T-cell (primary cell): ENCODE measurements around the gene RMI1. TPM values are rescaled to one million over a fixed set of nuclear protein-coding genes. Genes with fewer than 3 reads are reported as not detected.
"Not testable (repeated sequence)": the region's sequence is repeated elsewhere in the genome, so short reads cannot be mapped to it uniquely, and the experiment has no call there.

Experiments
- ATAC-seq, 4 experiments: fragments of 200-7000 bp in 3 of 4; fragments of 150-1000 bp in 1 of 4; cut with Tn5 transposase; replicated peaks in 1 of 4; 1 replicate in 3 of 4; 2 replicates in 1 of 4; pipeline ENCODE4 v1.10.0; 2021; ENCODE audit warnings: moderate library complexity in 3 of 4, mild to moderate bottlenecking in 2 of 4, moderate number of reproducible peaks in 1 of 4
- CTCF ChIA-PET, 2 donors: fragments of 300-600 bp; sonication (Branson Sonifier 250); formaldehyde crosslinking; loops; one replicate each; lab custom pipeline; 2022; ENCODE audit warnings: antibody characterized with exemption in 2 of 2; lab: Charles Lee
- POLR2A ChIA-PET, 2 donors: fragments of 300-600 bp; sonication (Branson Sonifier 250); formaldehyde crosslinking; loops; one replicate each; lab custom pipeline; 2022; ENCODE audit warnings: antibody characterized with exemption in 2 of 2; lab: Charles Lee
- DNase-seq, 35 experiments: peaks; one replicate each; pipeline versions ENCODE4 v3.0.0 to v3.0.0-alpha.2; 2013 to 2023
- H3K27ac ChIP-seq: one replicate; pipeline ENCODE4 v1.5.1; 2013; ENCODE audit warnings: low read length
- H3K27me3 ChIP-seq, 2 experiments: replicated peaks in 1 of 2; 1 replicate in 1 of 2; 2 replicates in 1 of 2; pipeline versions ENCODE4 v1.6.1 to v1.7.0; 2013; ENCODE audit warnings: low read length in 1 of 2, mixed read lengths in 1 of 2; ENCODE audit not compliant: control insufficient read depth in 2 of 2, insufficient read depth in 2 of 2; ENCODE audit errors: extremely low read depth in 1 of 2
- H3K36me3 ChIP-seq, 2 donors: 1 replicate in 1 of 2; 2 replicates in 1 of 2; pipeline versions ENCODE4 v1.6.1 to v1.7.0; 2013; ENCODE audit warnings: low read length in 1 of 2; ENCODE audit not compliant: control insufficient read depth in 2 of 2, insufficient read depth in 1 of 2; ENCODE audit errors: extremely low read depth in 1 of 2
- H3K4me1 ChIP-seq, 2 experiments: 1 replicate in 1 of 2; 2 replicates in 1 of 2; pipeline versions ENCODE4 v1.6.1 to v1.7.0; 2013; ENCODE audit warnings: low read length in 2 of 2, mixed read lengths in 1 of 2; ENCODE audit not compliant: insufficient read depth in 2 of 2, control insufficient read depth in 1 of 2; ENCODE audit errors: extremely low read depth in 1 of 2
- H3K4me3 ChIP-seq, 2 donors: 1 replicate in 1 of 2; 2 replicates in 1 of 2; pipeline versions ENCODE4 v1.5.1 to v1.7.0; 2013; ENCODE audit warnings: mild to moderate bottlenecking in 2 of 2, low read length in 1 of 2, moderate library complexity in 1 of 2; ENCODE audit not compliant: control insufficient read depth in 1 of 2; ENCODE audit errors: extremely low read depth in 1 of 2
- H3K9me3 ChIP-seq: 2 replicates; pipeline ENCODE4 v1.7.0; 2013
- H3K27ac Mint-ChIP-seq, 2 donors: one replicate each; pipeline ENCODE4 v1.8.0; 2020 to 2021; ENCODE audit warnings: mild to moderate bottlenecking in 2 of 2, mixed read lengths in 2 of 2
- H3K27me3 Mint-ChIP-seq, 2 donors: one replicate each; pipeline ENCODE4 v1.8.0; 2021 to 2022; ENCODE audit warnings: mixed read lengths in 2 of 2
- H3K36me3 Mint-ChIP-seq: one replicate; pipeline ENCODE4 v1.8.0; 2021; ENCODE audit warnings: mixed read lengths
- H3K4me1 Mint-ChIP-seq, 3 donors: one replicate each; pipeline ENCODE4 v1.8.0; 2020 to 2022; ENCODE audit warnings: mixed read lengths in 3 of 3, mild to moderate bottlenecking in 1 of 3
- H3K4me3 Mint-ChIP-seq, 3 donors: one replicate each; pipeline ENCODE4 v1.8.0; 2020 to 2022; ENCODE audit warnings: mild to moderate bottlenecking in 3 of 3, mixed read lengths in 3 of 3, moderate library complexity in 3 of 3
- H3K9me3 Mint-ChIP-seq, 3 donors: one replicate each; pipeline ENCODE4 v1.8.0; 2020 to 2022; ENCODE audit warnings: mixed read lengths in 3 of 3
- WGBS: methylation state at CpG from one replicate; pipeline ENCODE4 v1.1.5; 2013; ENCODE audit warnings: missing lambda C conversion rate; ENCODE audit not compliant: insufficient coverage; 5-methylcytosine and 5-hydroxymethylcytosine counted together
- total RNA-seq, 35 experiments: library from RNA in 6 of 35; stranded (reverse) in 6 of 35; fragments of 120-200 nt in 1 of 35; gene quantifications; one replicate each; pipeline versions ENCODE4 v1.2.1 to v1.2.4 and lab custom pipeline; 2013 to 2026

RMI1 gene
- total RNA-seq, 5 donors from 2014 or later (not counting 1 experiment from before 2014, with no cell fraction given) = 2.3 to 6.9 (median 5.3) TPM

GRCh38 chr9:83935276-83935935 lies 45.2 kb upstream of the RMI1 start:
- ChIA-PET CTCF (interaction anchor here (0.6 to 1.2 kb wide), 3 partner anchors 161 to 350 kb away, joined by 3 to 11 read pairs (median 3); no protein-coding TSS in a partner anchor), POLR2A (interaction anchor here in 1 of 2 donors (0.6 kb wide), 1 partner anchor 61 kb away, joined by 3 read pairs; no protein-coding TSS in a partner anchor)
- Mint-ChIP-seq H3K27me3 (no peaks in the 10 kb centered on the region), H3K27ac (no peak overlapping the region), H3K9me3 (no peaks in the 10 kb centered on the region), H3K4me3 (no peak overlapping the region), H3K4me1 (peaks cover 10 to 11% (median 10%) of the 10 kb centered on the region in 3 donors), H3K36me3 (peaks cover 12% of the 10 kb centered on the region)
- no peak overlapping the region for H3K27ac ChIP-seq
- H3K4me3 ChIP-seq = no peak overlapping the region
- DNase-seq (no peak), ATAC-seq (no peak)
- peaks cover 0 to 4% of the 10 kb centered on the region in 2 donors for H3K36me3 ChIP-seq
- no CpG with 5 or more reads among the region's 3 CpGs for WGBS
- peaks cover 0 to 6% of the 10 kb centered on the region in 2 experiments for H3K4me1 ChIP-seq
- no peaks in the 10 kb centered on the region for H3K27me3 ChIP-seq
- no peaks in the 10 kb centered on the region for H3K9me3 ChIP-seq

GRCh38 chr9:83936523-83936922 lies 44.1 kb upstream of the RMI1 start:
- ChIA-PET CTCF (interaction anchor here (0.6 to 2.2 kb wide), 7 partner anchors 126 to 379 kb away, joined by 3 to 12 read pairs (median 4); no protein-coding TSS in a partner anchor), POLR2A (interaction anchor here in 1 of 2 donors (0.6 kb wide), 1 partner anchor 315 kb away, joined by 6 read pairs; no protein-coding TSS in a partner anchor)
- Histone ChIP-seq H3K4me3 (no peak overlapping the region), H3K9me3 (no peaks in the 10 kb centered on the region), H3K27ac (no peak overlapping the region), H3K27me3 (no peaks in the 10 kb centered on the region), H3K4me1 (peaks cover 0 to 5% of the 10 kb centered on the region in 2 experiments), H3K36me3 (peaks cover 0 to 4% of the 10 kb centered on the region in 2 donors)
- Mint-ChIP-seq H3K27me3 (no peaks in the 10 kb centered on the region), H3K4me1 (peaks cover 7 to 13% (median 8%) of the 10 kb centered on the region in 3 donors), H3K27ac (no peak overlapping the region), H3K9me3 (no peaks in the 10 kb centered on the region), H3K4me3 (no peak overlapping the region), H3K36me3 (peaks cover 18% of the 10 kb centered on the region)
- 92% methylated on average over 3 of the region's 6 CpGs for WGBS
- ATAC-seq (no peak), DNase-seq (no peak)

- peaks cover 4 to 6% of the 10 kb centered on the region in 2 donors for H3K36me3 ChIP-seq
- H3K9me3 ChIP-seq = no peaks in the 10 kb centered on the region
- ChIA-PET POLR2A (interaction anchor here in 1 of 2 donors (0.6 kb wide), 1 partner anchor 1803 kb away, joined by 4 read pairs; no protein-coding TSS in a partner anchor), CTCF (interaction anchor here (1.1 to 2.2 kb wide), 4 partner anchors 235 to 375 kb away, joined by 3 to 12 read pairs (median 6); no protein-coding TSS in a partner anchor)
- ATAC-seq = peak; percentile 60 to 71 (median 62)
- H3K4me3 Mint-ChIP-seq = no peak overlapping the region
- peak in 19 of 35 experiments; percentile 2 to 82 (median 13) for DNase-seq
- WGBS = no CpG with 5 or more reads among the region's 1 CpG
- no peaks in the 10 kb centered on the region for H3K9me3 Mint-ChIP-seq
- no peak overlapping the region for H3K4me3 ChIP-seq
- H3K27me3 Mint-ChIP-seq = no peaks in the 10 kb centered on the region
- no peak overlapping the region for H3K27ac Mint-ChIP-seq
- no peaks in the 10 kb centered on the region for H3K27me3 ChIP-seq
- H3K4me1 Mint-ChIP-seq = peaks cover 0 to 4% (median 0%) of the 10 kb centered on the region in 3 donors
- H3K27ac ChIP-seq = no peak overlapping the region
- H3K36me3 Mint-ChIP-seq = peaks cover 31% of the 10 kb centered on the region
- H3K4me1 ChIP-seq = no peaks in the 10 kb centered on the region
These were observed 42.6 kb upstream of the RMI1 start for GRCh38 chr9:83937861-83938455.

- ChIA-PET CTCF (interaction anchor here in 1 of 2 donors (1.6 kb wide), 1 partner anchor 320 kb away, joined by 7 read pairs; no protein-coding TSS in a partner anchor), POLR2A (no interaction called here)
- H3K4me1 Mint-ChIP-seq = peaks cover 0 to 4% (median 0%) of the 10 kb centered on the region in 3 donors
- H3K9me3 ChIP-seq = no peaks in the 10 kb centered on the region
- no peaks in the 10 kb centered on the region for H3K27me3 Mint-ChIP-seq
- no peak overlapping the region for H3K4me3 Mint-ChIP-seq
- no peaks in the 10 kb centered on the region for H3K4me1 ChIP-seq
- H3K4me3 ChIP-seq = no peak overlapping the region
- peaks cover 34% of the 10 kb centered on the region for H3K36me3 Mint-ChIP-seq
- 85% methylated on average over 4 of the region's 5 CpGs for WGBS
- H3K36me3 ChIP-seq = peaks cover 4 to 8% of the 10 kb centered on the region in 2 donors
- no peaks in the 10 kb centered on the region for H3K27me3 ChIP-seq
- DNase-seq = no peak
- H3K27ac ChIP-seq = no peak overlapping the region
- H3K9me3 Mint-ChIP-seq = no peaks in the 10 kb centered on the region
- H3K27ac Mint-ChIP-seq = no peak overlapping the region
- no peak for ATAC-seq
These were observed 39.9 kb upstream of the RMI1 start for GRCh38 chr9:83940590-83941303.

- WGBS = 100% methylated on average over 14 of the region's 39 CpGs
- H3K4me3 ChIP-seq, H3K27ac Mint-ChIP-seq, H3K9me3 ChIP-seq, CTCF ChIA-PET, H3K36me3 Mint-ChIP-seq, H3K27ac ChIP-seq, H3K9me3 Mint-ChIP-seq, ATAC-seq, POLR2A ChIA-PET, H3K27me3 ChIP-seq, H3K4me3 Mint-ChIP-seq, H3K4me1 Mint-ChIP-seq, H3K36me3 ChIP-seq, DNase-seq, H3K4me1 ChIP-seq, H3K27me3 Mint-ChIP-seq: not testable (repeated sequence)
These were observed 32.5 kb upstream of the RMI1 start for GRCh38 chr9:83948096-83948495.

GRCh38 chr9:83956086-83956435 lies 24.5 kb upstream of the RMI1 start:
- H3K27me3 Mint-ChIP-seq = no peaks in the 10 kb centered on the region
- Histone ChIP-seq H3K27me3 (no peaks in the 10 kb centered on the region), H3K4me3 (peak overlapping the region; percentile 76 to 91), H3K36me3 (no peaks in the 10 kb centered on the region), H3K9me3 (no peaks in the 10 kb centered on the region), H3K27ac (peak overlapping the region; percentile 73), H3K4me1 (peaks cover 5 to 18% of the 10 kb centered on the region in 2 experiments)
- H3K4me3 Mint-ChIP-seq = peak overlapping the region; percentile 96 to 99 (median 97)
- no peaks in the 10 kb centered on the region for H3K36me3 Mint-ChIP-seq
- peak in 18 of 35 experiments; percentile 1 to 42 (median 14) for DNase-seq
- H3K27ac Mint-ChIP-seq = peak overlapping the region; percentile 96 to 98
- ChIA-PET CTCF (no interaction called here), POLR2A (no interaction called here)
- H3K4me1 Mint-ChIP-seq = peaks cover 18 to 28% (median 20%) of the 10 kb centered on the region in 3 donors
- no peaks in the 10 kb centered on the region for H3K9me3 Mint-ChIP-seq
- peak; percentile 48 to 60 (median 58) for ATAC-seq
- WGBS = under 1% methylated on average over 23 of the region's 23 CpGs
